Sigmoid colon (tissue), 7 donors: ENCODE measurements around the gene RAB11FIP3. TPM values are rescaled to one million over a fixed set of nuclear protein-coding genes. Genes with fewer than 3 reads are reported as not detected.

Experiments used
- DNase-seq: peaks from one replicate; pipeline ENCODE4 v3.0.0-alpha.2; 2019
- H3K27ac ChIP-seq, 4 donors: fragments of 200-600 bp; sonication (generic); one replicate each; pipeline ENCODE4 v1.5.1; 2016 to 2019; ENCODE audit warnings: mild to moderate bottlenecking in 1 of 4
- H3K27me3 ChIP-seq, 3 donors: fragments of 200-600 bp; sonication (generic); one replicate each; pipeline ENCODE4 v1.5.1; 2019; ENCODE audit warnings: mild to moderate bottlenecking in 1 of 3
- H3K36me3 ChIP-seq, 4 donors: fragments of 200-600 bp; sonication (generic); one replicate each; pipeline ENCODE4 v1.5.1; 2016 to 2019
- H3K4me1 ChIP-seq, 4 donors: fragments of 200-600 bp; sonication (generic); one replicate each; pipeline ENCODE4 v1.5.1; 2017 to 2019
- H3K4me3 ChIP-seq, 4 donors: fragments of 200-600 bp; sonication (generic); one replicate each; pipeline ENCODE4 v1.5.1; 2017 to 2019; ENCODE audit warnings: mild to moderate bottlenecking in 2 of 4, moderate library complexity in 1 of 4
- H3K9me3 ChIP-seq, 4 donors: fragments of 200-600 bp in 3 of 4; sonication (generic) in 3 of 4; one replicate each; pipeline versions ENCODE4 v1.5.1 to v1.6.1; 2013 to 2019
- EP300 ChIP-seq, 4 donors: sonication (generic); formaldehyde crosslinking; IDR thresholded peaks; one replicate each; pipeline ENCODE4 v1.6.1; 2017; ENCODE audit warnings: antibody characterized with exemption in 4 of 4
- POLR2A ChIP-seq, 2 donors: fragments of 450-650 bp; IDR thresholded peaks; one replicate each; pipeline ENCODE4 v1.6.1; 2016; ENCODE audit warnings: antibody characterized with exemption in 2 of 2, mild to moderate bottlenecking in 2 of 2, moderate library complexity in 2 of 2
- POLR2AphosphoS5 ChIP-seq, 4 donors: sonication (generic); formaldehyde crosslinking; IDR thresholded peaks; one replicate each; pipeline ENCODE4 v1.6.1; 2017; ENCODE audit warnings: antibody characterized with exemption in 4 of 4
- WGBS, 2 donors: extraction: QIAGEN DNeasy Blood & Tissue Kit; methylation state at CpG; one replicate each; pipeline ENCODE4 v1.1.7; 2013; 5-methylcytosine and 5-hydroxymethylcytosine counted together
- intact Hi-C: fragments of 100-400 bp; cut with DNase I; formaldehyde crosslinking; loops from one replicate; pipeline ENCODE4 v1.15.1; 2023
- polyA plus RNA-seq, 3 donors: library from polyadenylated mRNA; stranded (reverse); fragments of 200-250 nt; gene quantifications; one replicate each; pipeline ENCODE4 v1.2.3, GENCODE V29; 2013
- total RNA-seq, 4 donors: library from RNA; depleted of rRNA; stranded (reverse); fragments of >200 nt; gene quantifications; one replicate each; pipeline ENCODE4 v1.1.0, GENCODE V29; 2016
- TF ChIP-seq, protein P1 (sequence below), 4 experiments: fragments of 450-650 bp in 3 of 4; fragments of 200-600 bp in 1 of 4; IDR thresholded peaks; one replicate each; pipeline ENCODE4 v1.5.1; 2016 to 2019; ENCODE audit warnings: antibody characterized with exemption in 4 of 4, mild to moderate bottlenecking in 3 of 4, moderate library complexity in 2 of 4
- donor health status: healthy with polysubstance abuse.
- donor health status: Bipolar disorder and iron deficiency.
- donor health status: healthy.

The RAB11FIP3 gene
- total and polyA plus RNA-seq, 7 donors, result 10.6 to 44.9 (median 21.4) TPM

DNA sequence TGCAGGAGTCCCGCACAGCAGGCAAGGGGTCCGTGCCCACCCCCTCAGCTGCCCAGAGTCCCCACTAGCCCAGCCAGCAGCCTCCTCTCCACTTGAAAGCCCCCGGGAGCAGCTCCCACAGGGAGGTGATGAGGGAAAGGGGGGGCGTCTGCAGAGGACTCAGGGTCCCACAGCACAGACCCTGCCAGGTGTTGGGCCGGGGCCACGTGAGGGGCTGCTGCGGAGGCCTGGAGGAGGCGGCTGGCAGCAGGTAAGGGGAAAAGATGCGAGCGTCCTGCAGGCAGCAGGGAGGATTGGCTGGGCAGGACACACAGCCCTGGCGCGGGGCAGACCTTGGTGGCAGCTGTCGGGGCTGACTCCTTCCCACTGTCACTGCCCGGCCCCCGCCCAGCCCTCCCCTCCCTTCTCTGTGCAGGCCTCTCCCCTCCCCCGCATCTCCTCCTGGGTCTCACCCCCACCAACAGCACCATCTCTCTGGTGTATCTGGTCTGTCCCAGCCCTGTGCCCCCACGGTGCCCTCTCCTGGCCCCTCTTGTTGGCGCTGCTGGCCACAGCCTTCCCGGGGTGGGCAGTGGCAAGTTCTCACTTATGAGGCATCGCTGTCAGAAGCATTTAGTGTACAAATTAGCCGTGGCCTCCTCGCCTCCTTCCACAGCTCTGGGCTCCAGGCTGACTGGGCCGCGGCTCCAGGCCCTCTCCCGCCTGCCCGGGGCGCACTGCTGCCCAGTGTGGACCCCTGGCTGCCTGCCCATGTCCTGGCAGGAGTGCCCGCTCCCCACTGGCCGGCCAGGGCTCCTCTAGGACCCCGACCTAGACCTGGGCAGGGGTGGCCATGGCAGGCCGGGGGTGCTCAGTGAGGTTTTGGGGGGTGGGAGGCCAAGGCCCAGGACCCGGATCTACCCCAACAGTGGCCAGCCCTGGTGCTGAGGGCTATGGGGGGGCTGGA, 130.4 kb downstream of the RAB11FIP3 start:
- H3K36me3 ChIP-seq, result peaks cover 0 to 24% (median 15%) of the 10 kb centered on the region in 4 donors
- H3K4me1 ChIP-seq, result peaks cover 0 to 13% (median 6%) of the 10 kb centered on the region in 4 donors
- 56 to 83% methylated on average over 32 of the region's 32 CpGs for WGBS, 2 donors
- TF ChIP-seq POLR2AphosphoS5 (IDR thresholded peaks at IDR 0.05) (no peak), EP300 (IDR thresholded peaks at IDR 0.05) (no peak), POLR2A (IDR thresholded peaks at IDR 0.05) (no peak)
- TF ChIP-seq, protein P1, sequence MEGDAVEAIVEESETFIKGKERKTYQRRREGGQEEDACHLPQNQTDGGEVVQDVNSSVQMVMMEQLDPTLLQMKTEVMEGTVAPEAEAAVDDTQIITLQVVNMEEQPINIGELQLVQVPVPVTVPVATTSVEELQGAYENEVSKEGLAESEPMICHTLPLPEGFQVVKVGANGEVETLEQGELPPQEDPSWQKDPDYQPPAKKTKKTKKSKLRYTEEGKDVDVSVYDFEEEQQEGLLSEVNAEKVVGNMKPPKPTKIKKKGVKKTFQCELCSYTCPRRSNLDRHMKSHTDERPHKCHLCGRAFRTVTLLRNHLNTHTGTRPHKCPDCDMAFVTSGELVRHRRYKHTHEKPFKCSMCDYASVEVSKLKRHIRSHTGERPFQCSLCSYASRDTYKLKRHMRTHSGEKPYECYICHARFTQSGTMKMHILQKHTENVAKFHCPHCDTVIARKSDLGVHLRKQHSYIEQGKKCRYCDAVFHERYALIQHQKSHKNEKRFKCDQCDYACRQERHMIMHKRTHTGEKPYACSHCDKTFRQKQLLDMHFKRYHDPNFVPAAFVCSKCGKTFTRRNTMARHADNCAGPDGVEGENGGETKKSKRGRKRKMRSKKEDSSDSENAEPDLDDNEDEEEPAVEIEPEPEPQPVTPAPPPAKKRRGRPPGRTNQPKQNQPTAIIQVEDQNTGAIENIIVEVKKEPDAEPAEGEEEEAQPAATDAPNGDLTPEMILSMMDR (IDR thresholded peaks at IDR 0.05), result no peak
- no peak for DNase-seq
- no peaks in the 10 kb centered on the region for H3K9me3 ChIP-seq
- no peak overlapping the region for H3K4me3 ChIP-seq
- intact Hi-C loops, result no loop called here
- no peak overlapping the region for H3K27ac ChIP-seq
- peaks cover 16 to 31% (median 28%) of the 10 kb centered on the region in 3 donors for H3K27me3 ChIP-seq

- Histone ChIP-seq H3K9me3 (no peaks in the 10 kb centered on the region), H3K4me3 (no peak overlapping the region), H3K4me1 (peaks cover 0 to 14% (median 7%) of the 10 kb centered on the region in 4 donors), H3K36me3 (peaks cover 0 to 19% (median 11%) of the 10 kb centered on the region in 4 donors), H3K27me3 (peaks cover 24 to 39% (median 36%) of the 10 kb centered on the region in 3 donors), H3K27ac (no peak overlapping the region)
- no peak for DNase-seq
- no peak for TF ChIP-seq POLR2AphosphoS5 (IDR thresholded peaks at IDR 0.05)
- 76 to 88% methylated on average over 32 of the region's 32 CpGs for WGBS, 2 donors
- intact Hi-C loops, result no loop called here
Observed at GRCh38 chr16:556474-557173, 131.2 kb downstream of the RAB11FIP3 start.

- H3K27me3 ChIP-seq, result peaks cover 24 to 46% (median 42%) of the 10 kb centered on the region in 3 donors
- no peak overlapping the region for H3K27ac ChIP-seq
- H3K4me1 ChIP-seq, result peaks cover 0 to 14% (median 7%) of the 10 kb centered on the region in 4 donors
- DNase-seq, result no peak
- WGBS, 2 donors, result 79% methylated on average over 23 of the region's 23 CpGs
- TF ChIP-seq, protein P1 (IDR thresholded peaks at IDR 0.05), result no peak
- TF ChIP-seq POLR2AphosphoS5 (IDR thresholded peaks at IDR 0.05), result no peak
- TF ChIP-seq POLR2A (IDR thresholded peaks at IDR 0.05), result no peak
- TF ChIP-seq EP300 (IDR thresholded peaks at IDR 0.05), result no peak
- intact Hi-C loops, result no loop called here
- H3K4me3 ChIP-seq, result no peak overlapping the region
- H3K36me3 ChIP-seq, result peaks cover 0 to 8% (median 1%) of the 10 kb centered on the region in 4 donors
- H3K9me3 ChIP-seq, result no peaks in the 10 kb centered on the region
Observed at GRCh38 chr16:557463-558297, 132.2 kb downstream of the RAB11FIP3 start.

DNA sequence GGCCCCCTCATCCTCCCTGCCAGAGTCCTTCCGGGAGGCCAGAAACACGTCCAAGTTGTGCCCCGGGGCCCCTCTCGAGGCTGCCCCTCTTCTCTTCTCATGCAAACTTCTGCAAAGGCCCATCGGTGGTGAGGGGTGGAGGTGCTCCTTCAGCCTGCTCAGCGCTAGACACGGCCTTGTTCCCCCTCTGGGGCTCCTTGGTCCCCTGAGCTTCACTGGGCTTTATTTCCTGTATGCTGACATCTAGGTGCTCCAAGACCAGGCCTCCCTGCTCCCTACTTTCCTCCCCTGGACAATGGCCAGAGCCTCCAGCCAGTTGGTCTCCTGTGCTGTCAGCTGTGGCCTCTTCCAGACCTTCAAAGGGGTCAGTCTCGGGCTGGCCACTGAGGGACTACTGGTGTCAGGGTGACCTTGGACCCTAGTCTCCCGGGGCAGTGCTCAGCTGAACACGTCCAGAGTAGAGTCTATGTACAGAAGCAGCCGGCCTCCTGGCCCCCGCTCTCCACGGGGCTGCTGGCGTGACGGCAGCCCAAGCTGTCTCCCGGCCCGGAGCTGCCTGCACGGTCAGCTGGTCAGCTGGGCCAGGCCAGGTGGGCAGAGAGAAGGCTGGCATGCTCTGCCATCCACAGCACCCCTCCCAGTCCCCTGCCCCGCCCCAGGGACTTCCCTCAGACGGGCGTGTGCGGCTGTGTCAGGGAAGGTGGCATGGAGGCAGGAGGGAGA, 133.0 kb downstream of the RAB11FIP3 start:
- WGBS, 2 donors, result 27 to 55% methylated on average over 22 of the region's 22 CpGs
- Histone ChIP-seq H3K36me3 (peaks cover 0 to 3% (median 0%) of the 10 kb centered on the region in 4 donors), H3K4me1 (peaks cover 0 to 14% (median 7%) of the 10 kb centered on the region in 4 donors), H3K4me3 (no peak overlapping the region), H3K9me3 (no peaks in the 10 kb centered on the region), H3K27ac (no peak overlapping the region), H3K27me3 (peaks cover 24 to 46% (median 42%) of the 10 kb centered on the region in 3 donors)
- TF ChIP-seq POLR2AphosphoS5 (IDR thresholded peaks at IDR 0.05) (no peak), EP300 (IDR thresholded peaks at IDR 0.05) (no peak), POLR2A (IDR thresholded peaks at IDR 0.05) (no peak)
- TF ChIP-seq, protein P1 (IDR thresholded peaks at IDR 0.05), result no peak
- no peak for DNase-seq
- intact Hi-C loops, result no loop called here
